Effector memory CD4-positive, alpha-beta T cell (primary cell): ENCODE data around the gene S100A11.

Source experiments
- DNase-seq, 3 donors: peaks; one replicate each; pipeline ENCODE4 v3.0.0-alpha.2; 2020
- H3K27ac ChIP-seq: 2 replicates; pipeline ENCODE4 v1.7.0; 2013; ENCODE audit warnings: mild to moderate bottlenecking, low read length, moderate library complexity; ENCODE audit not compliant: insufficient read depth, poor library complexity, severe bottlenecking
- H3K27me3 ChIP-seq: replicated peaks from 2 replicates; pipeline ENCODE4 v1.7.0; 2013; ENCODE audit warnings: mild to moderate bottlenecking, low read length; ENCODE audit not compliant: insufficient read depth, control insufficient read depth, poor library complexity, severe bottlenecking
- H3K36me3 ChIP-seq: 2 replicates; pipeline ENCODE4 v1.7.0; 2013; ENCODE audit warnings: mild to moderate bottlenecking, low read length, moderate library complexity; ENCODE audit not compliant: control insufficient read depth, insufficient read depth
- H3K4me1 ChIP-seq: 2 replicates; pipeline ENCODE4 v1.7.0; 2013; ENCODE audit warnings: low read length, mild to moderate bottlenecking; ENCODE audit not compliant: control insufficient read depth, insufficient read depth, poor library complexity, severe bottlenecking
- H3K4me3 ChIP-seq: 2 replicates; pipeline ENCODE4 v1.7.0; 2013; ENCODE audit warnings: low read length, low read depth, mild to moderate bottlenecking; ENCODE audit not compliant: insufficient read depth, poor library complexity, severe bottlenecking
- H3K9me3 ChIP-seq: 2 replicates; pipeline ENCODE4 v1.7.0; 2013; ENCODE audit warnings: mild to moderate bottlenecking, low read length, moderate library complexity; ENCODE audit not compliant: control insufficient read depth

S100A11 gene

DNA sequence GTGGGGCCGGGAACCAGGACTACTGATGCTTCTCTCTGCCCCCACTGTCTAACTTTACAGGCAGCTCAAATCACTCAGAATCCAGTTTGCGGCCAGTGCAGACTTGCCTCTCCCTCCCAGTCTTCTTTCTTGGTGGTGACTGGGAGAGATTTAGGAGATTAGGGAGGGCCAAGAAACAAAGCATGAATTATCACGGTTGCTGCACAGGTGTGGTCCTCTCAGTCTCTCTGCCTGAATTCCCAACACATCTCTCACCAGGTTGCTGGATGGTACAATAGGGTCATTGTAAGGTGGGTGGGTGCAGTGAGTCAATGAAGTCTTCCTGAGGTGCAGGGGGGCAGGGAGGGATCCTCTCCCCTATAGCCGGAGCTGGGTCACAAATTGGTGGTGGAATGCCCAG lies 12.6 kb downstream of the S100A11 start:
- no peak for DNase-seq
- no peaks in the 10 kb centered on the region for H3K9me3 ChIP-seq
- H3K27me3 ChIP-seq: no peaks in the 10 kb centered on the region
- no peaks in the 10 kb centered on the region for H3K4me1 ChIP-seq
- H3K27ac ChIP-seq: no peak overlapping the region
- no peaks in the 10 kb centered on the region for H3K36me3 ChIP-seq
- H3K4me3 ChIP-seq: no peak overlapping the region

DNA sequence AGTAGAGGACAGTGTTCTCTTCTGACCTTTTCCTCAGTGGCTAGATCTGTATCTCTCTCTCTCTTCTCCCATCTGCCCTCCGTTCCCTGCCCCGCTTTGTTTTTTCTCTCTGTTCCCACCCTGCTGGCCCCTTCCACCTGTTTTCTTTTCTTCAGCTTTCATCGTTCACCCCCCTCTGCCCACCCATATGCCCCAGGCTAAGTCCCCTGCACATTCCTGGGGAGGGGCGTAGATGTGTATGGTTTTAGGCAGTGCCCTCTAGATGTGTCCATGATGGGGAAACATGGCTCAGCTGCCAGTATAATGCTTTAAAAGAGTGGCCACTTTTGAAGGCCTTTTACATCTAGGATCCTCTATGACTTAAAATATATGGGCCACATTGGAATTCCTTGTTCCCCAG lies 13.6 kb downstream of the S100A11 start:
- H3K27ac ChIP-seq: no peak overlapping the region
- H3K36me3 ChIP-seq: no peaks in the 10 kb centered on the region

DNA sequence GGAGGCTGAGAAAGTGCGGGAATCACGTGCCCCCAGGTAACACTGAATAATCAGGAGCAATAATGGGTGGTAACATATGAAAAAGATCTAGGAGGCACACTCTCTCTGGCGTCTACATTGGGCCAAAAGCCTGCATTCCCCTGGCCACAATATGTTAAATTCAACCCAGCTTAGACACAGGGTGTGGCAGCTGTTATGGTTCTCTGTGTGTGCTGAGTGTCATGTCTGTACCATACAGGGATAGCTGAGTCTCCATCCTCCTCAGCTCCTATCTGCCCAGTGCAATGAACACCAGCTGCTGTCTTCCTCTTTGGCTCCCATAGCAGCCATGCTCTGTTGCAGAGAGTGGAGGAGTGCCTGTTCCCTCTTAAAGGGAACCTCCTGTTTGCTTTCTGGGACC lies 14.3 kb downstream of the S100A11 start:
- H3K4me1 ChIP-seq: no peaks in the 10 kb centered on the region
- H3K27ac ChIP-seq: no peak overlapping the region
- no peak for DNase-seq

More for the DNA sequence above, 13.6 kb downstream of the S100A11 start:
- Histone ChIP-seq H3K4me3 (no peak overlapping the region), H3K9me3 (no peaks in the 10 kb centered on the region), H3K4me1 (no peaks in the 10 kb centered on the region), H3K27me3 (no peaks in the 10 kb centered on the region)
- DNase-seq: no peak

DNA sequence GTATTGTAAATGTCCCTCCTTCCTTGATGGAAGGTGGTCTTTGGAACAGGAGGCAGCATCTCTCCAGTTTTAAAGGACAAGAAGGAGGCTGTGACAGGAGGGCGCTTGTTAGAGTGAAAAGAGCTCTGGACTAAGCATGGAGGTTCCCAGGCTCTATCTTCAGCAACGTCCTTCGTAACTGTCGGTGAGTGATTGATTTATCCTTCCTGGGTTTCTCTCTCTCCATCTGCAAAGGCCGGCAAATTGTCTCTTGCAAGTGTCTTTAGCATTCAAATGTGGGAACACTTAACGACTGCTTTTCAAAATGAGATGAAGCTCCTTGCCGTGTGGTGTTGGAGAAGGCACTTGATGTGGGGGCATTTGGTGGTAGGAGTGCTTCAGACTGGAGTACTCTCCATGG lies 15.2 kb downstream of the S100A11 start:
- Histone ChIP-seq H3K36me3 (no peaks in the 10 kb centered on the region), H3K9me3 (no peaks in the 10 kb centered on the region), H3K4me3 (no peak overlapping the region), H3K27me3 (no peaks in the 10 kb centered on the region), H3K4me1 (no peaks in the 10 kb centered on the region), H3K27ac (no peak overlapping the region)
- DNase-seq: no peak

More for the DNA sequence above, 14.3 kb downstream of the S100A11 start:
- no peaks in the 10 kb centered on the region for H3K9me3 ChIP-seq
- no peaks in the 10 kb centered on the region for H3K27me3 ChIP-seq
- H3K4me3 ChIP-seq: no peak overlapping the region
- no peaks in the 10 kb centered on the region for H3K36me3 ChIP-seq

DNA sequence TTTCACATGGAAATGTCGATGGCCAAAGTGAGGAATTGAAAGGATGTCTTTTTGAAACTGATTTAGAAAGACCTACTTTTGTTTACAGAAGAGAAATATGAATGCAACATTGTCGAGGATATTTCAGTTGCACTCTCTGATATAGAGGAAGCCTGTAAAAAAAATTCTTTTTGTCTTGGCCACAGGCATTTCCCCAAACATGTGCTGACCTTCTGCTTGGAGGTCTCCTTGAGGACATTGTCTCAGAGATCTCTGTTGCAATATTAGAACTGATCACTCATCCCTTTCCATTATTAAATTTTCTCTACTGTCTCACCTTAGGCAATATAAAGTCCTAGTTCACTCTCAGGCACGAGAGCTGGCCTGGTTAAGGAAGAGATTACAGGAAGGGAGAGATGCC lies 16.0 kb downstream of the S100A11 start:
- H3K36me3 ChIP-seq: no peaks in the 10 kb centered on the region

DNA sequence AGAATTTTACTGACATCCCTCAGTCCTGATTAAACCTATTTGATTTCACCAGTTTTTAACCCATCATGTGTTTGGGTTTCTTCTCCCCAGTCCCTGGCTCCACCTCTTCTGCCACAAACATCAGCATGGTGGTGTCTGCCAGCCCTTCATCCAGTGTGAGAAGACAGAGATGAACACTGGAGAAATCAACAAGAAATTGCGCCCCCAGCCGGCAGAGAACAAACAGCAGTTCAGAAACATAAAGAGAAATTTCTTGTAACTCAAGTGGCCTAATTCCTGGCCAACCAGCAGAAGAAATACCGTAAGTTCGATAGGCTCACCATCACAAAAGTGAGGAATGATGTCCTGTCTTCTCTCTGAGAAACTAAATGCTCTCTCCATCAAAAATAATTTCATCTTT lies 18.3 kb downstream of the S100A11 start:
- Histone ChIP-seq H3K27me3 (no peaks in the 10 kb centered on the region), H3K4me1 (no peaks in the 10 kb centered on the region), H3K36me3 (no peaks in the 10 kb centered on the region), H3K4me3 (no peak overlapping the region), H3K27ac (no peak overlapping the region), H3K9me3 (no peaks in the 10 kb centered on the region)
- no peak for DNase-seq

More for the DNA sequence above, 16.0 kb downstream of the S100A11 start:
- H3K27me3 ChIP-seq: no peaks in the 10 kb centered on the region
- no peaks in the 10 kb centered on the region for H3K9me3 ChIP-seq
- H3K4me3 ChIP-seq: no peak overlapping the region
- no peak for DNase-seq
- no peak overlapping the region for H3K27ac ChIP-seq
- H3K4me1 ChIP-seq: no peaks in the 10 kb centered on the region

DNA sequence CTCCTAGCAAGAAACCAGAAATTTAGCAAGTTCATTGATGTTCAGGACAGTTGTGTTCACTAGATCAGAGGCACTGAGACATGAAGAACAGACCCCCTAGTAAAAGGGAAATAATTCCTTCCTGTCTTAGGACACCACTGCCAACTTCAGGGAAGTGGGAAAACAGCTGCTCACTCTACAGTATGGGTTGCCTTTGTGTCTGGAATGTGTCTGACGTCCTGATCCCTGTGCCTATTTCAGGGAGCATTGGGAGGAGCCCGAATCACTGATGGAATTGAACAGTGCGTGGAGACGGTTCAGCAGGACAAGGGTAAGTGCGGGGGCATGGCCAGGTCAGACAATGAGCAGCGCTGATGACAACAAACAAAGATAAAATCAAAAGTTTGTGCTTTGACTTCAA lies 21.0 kb downstream of the S100A11 start:
- H3K4me1 ChIP-seq: no peaks in the 10 kb centered on the region
- no peaks in the 10 kb centered on the region for H3K36me3 ChIP-seq
- no peaks in the 10 kb centered on the region for H3K9me3 ChIP-seq
- no peak for DNase-seq
- no peak overlapping the region for H3K4me3 ChIP-seq
- H3K27ac ChIP-seq: no peak overlapping the region
- H3K27me3 ChIP-seq: no peaks in the 10 kb centered on the region

DNA sequence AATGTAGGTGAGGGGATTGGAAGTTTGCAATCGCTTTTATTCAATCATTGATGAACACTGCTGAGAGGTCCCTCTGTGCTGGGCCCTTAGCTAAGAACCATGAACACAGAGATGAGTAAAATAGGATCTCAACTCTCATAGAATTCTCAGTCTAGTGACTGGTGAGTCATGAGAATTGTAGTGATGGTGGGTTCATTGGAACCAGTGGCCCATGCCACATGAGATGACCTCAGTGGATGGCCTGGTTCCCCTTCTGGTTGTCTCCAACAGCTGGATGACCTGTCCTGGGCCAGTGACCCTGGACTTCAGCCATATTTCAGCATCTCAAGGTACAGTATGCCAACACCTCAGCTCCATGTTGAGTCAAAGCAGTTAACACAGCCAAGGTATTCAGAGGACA lies 21.9 kb downstream of the S100A11 start:
- no peaks in the 10 kb centered on the region for H3K36me3 ChIP-seq

DNA sequence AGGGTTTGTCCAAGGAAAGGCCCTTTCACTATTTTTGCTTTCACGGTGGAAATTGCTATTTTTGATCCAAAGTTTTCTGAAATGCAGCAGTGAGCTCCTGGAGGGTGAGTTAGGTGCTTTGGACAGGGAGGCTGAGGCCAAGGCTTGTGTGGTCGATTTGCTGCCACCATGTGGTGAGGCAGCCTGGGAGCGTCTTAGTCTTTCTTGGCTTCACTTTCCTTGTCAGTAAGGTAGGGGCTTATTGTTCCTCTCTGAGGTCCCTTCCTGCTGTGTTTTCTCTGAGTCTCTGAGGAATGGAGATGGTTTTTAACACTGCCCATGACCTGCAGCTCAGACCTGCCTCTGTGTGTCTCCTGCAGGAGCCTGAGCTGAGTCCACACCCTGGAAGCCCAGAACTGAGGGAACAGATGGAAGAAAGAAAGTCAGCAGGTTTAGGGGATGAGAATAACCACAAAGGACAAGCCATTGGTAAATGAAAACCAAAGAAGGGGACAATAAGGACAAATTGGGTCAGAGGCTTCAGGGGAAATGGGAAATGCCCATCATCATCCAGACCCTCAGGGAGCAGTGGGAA lies 23.1 kb downstream of the S100A11 start:
- H3K36me3 ChIP-seq: no peaks in the 10 kb centered on the region
- H3K4me3 ChIP-seq: no peak overlapping the region
- no peak overlapping the region for H3K27ac ChIP-seq
- no peaks in the 10 kb centered on the region for H3K4me1 ChIP-seq
- no peaks in the 10 kb centered on the region for H3K27me3 ChIP-seq
- DNase-seq: no peak
- H3K9me3 ChIP-seq: no peaks in the 10 kb centered on the region

More for the DNA sequence above, 21.9 kb downstream of the S100A11 start:
- Histone ChIP-seq H3K9me3 (no peaks in the 10 kb centered on the region), H3K27me3 (no peaks in the 10 kb centered on the region), H3K4me3 (no peak overlapping the region), H3K4me1 (no peaks in the 10 kb centered on the region), H3K27ac (no peak overlapping the region)
- no peak for DNase-seq

DNA sequence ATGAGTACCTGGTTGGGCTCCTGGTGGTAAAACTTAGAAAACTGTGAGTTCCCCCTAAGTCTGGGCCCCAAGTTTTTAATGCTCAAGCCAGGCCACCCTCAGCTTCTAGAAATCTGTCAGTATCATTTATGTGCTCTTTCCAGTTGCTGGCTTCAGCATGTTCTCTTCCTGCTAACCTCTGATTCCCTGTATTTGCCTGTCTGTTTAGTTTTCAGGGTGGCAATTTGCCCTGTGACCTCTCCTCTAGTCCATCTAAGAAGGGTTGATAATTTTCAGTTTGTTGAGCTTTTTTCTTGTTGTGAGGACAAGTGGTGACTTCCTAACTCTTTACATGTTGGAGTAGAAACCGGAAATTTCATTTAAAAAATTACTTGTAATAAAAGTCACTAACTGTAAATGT lies 27.1 kb downstream of the S100A11 start:
- H3K27ac ChIP-seq: no peak overlapping the region
- H3K4me3 ChIP-seq: no peak overlapping the region
- H3K9me3 ChIP-seq: no peaks in the 10 kb centered on the region
- no peak for DNase-seq
- H3K27me3 ChIP-seq: no peaks in the 10 kb centered on the region
- no peaks in the 10 kb centered on the region for H3K4me1 ChIP-seq
- H3K36me3 ChIP-seq: no peaks in the 10 kb centered on the region
